Body of pancreas (tissue), 4 donors: ENCODE results near the gene MYL7. TPM values are rescaled to one million over a fixed set of nuclear protein-coding genes. Genes with fewer than 3 reads are reported as not detected.
"Not testable (repeated sequence)": the region's sequence is repeated elsewhere in the genome, so short reads cannot be mapped to it uniquely, and the experiment has no call there.

Source experiments
- ATAC-seq: fragments of 150-250 bp; one replicate; pipeline ENCODE4 v1.9.1; 2016
- DNase-seq, 4 donors: peaks; one replicate each; pipeline ENCODE4 v3.0.0-alpha.2; 2019
- H3K27ac ChIP-seq, 4 donors: fragments of 200-600 bp; sonication (generic); 1 replicate in 3 of 4; 2 replicates in 1 of 4; pipeline versions ENCODE4 v1.5.1 to v1.6.1; 2016 to 2019; ENCODE audit warnings: mild to moderate bottlenecking in 1 of 4, mixed read lengths in 1 of 4, moderate library complexity in 1 of 4
- H3K27me3 ChIP-seq, 2 donors: fragments of 200-600 bp; sonication (generic); one replicate each; pipeline ENCODE4 v1.6.0; 2016; ENCODE audit warnings: mild to moderate bottlenecking in 1 of 2
- H3K36me3 ChIP-seq, 2 donors: fragments of 200-600 bp; sonication (generic); replicated peaks in 1 of 2; 2 replicates each; pipeline ENCODE4 v1.5.1; 2016; ENCODE audit warnings: low read depth in 2 of 2; ENCODE audit not compliant: insufficient read depth in 1 of 2
- H3K4me1 ChIP-seq: fragments of 200-600 bp; sonication (generic); one replicate; pipeline ENCODE4 v1.6.0; 2016
- H3K4me3 ChIP-seq, 2 donors: fragments of 200-600 bp; sonication (generic); 1 replicate in 1 of 2; 2 replicates in 1 of 2; pipeline ENCODE4 v1.5.1; 2016 to 2019
- H3K9me3 ChIP-seq, 3 donors: fragments of 200-600 bp; sonication (generic); 1 replicate in 2 of 3; 2 replicates in 1 of 3; pipeline ENCODE4 v1.5.1; 2016
- CTCF ChIP-seq, 7 experiments: fragments of 450-650 bp in 4 of 7; fragments of 200-600 bp in 3 of 7; sonication (generic) in 3 of 7; IDR thresholded peaks; one replicate each; pipeline ENCODE4 v1.5.1; 2016 to 2019; ENCODE audit warnings: antibody characterized with exemption in 7 of 7
- POLR2A ChIP-seq, 3 donors: fragments of 450-650 bp; IDR thresholded peaks; one replicate each; pipeline ENCODE4 v1.6.1; 2016; ENCODE audit warnings: antibody characterized with exemption in 3 of 3, mild to moderate bottlenecking in 2 of 3
- WGBS, 2 donors: methylation state at CpG; one replicate each; pipeline ENCODE4 v1.1.5; 2017; 5-methylcytosine and 5-hydroxymethylcytosine counted together
- intact Hi-C: fragments of 100-400 bp; cut with DNase I; formaldehyde crosslinking; loops from one replicate; pipeline ENCODE4 v1.15.1; 2023
- total RNA-seq, 2 donors: library from RNA; depleted of rRNA; stranded (reverse); fragments of >200 nt; gene quantifications; one replicate each; pipeline ENCODE4 v1.1.0, GENCODE V29; 2016

Gene MYL7
- total RNA-seq, 2 donors from 2014 or later: not detected

- Histone ChIP-seq H3K4me1 (no peaks in the 10 kb centered on the region), H3K36me3 (no peaks in the 10 kb centered on the region), H3K27me3 (no peaks in the 10 kb centered on the region), H3K9me3 (no peaks in the 10 kb centered on the region), H3K4me3 (no peak overlapping the region), H3K27ac (no peak overlapping the region)
- 56 to 66% methylated on average over 7 of the region's 7 CpGs for WGBS, 2 donors
- TF ChIP-seq POLR2A (IDR thresholded peaks at IDR 0.05) (no peak), CTCF (IDR thresholded peaks at IDR 0.05) (no peak)
- intact Hi-C loops: no loop called here
- no peak for ATAC-seq
- no peak for DNase-seq
Observed at GRCh38 chr7:44176486-44176885, 35.4 kb upstream of the MYL7 start.

DNA sequence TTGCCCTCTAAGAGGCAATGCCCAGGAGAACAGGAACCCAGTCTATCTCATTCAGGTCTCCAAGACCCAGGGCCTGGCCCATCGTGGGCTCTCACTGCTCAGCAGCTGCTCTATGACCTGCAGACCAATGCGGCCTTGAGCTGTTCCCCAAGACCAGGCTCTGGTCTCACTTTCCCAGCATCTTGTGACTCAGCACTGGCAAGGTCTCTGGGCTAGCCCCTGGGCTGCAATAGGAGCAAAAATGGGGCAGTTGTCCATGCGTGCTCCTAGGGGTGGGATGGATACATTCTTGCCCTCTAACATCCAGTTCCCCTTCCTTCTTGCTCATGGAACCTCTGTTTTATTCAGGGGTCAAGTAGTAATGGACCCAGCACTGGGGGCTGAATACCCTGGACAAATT lies 34.6 kb upstream of the MYL7 start:
- 45 to 76% methylated on average over 3 of the region's 3 CpGs for WGBS, 2 donors
- no peaks in the 10 kb centered on the region for H3K36me3 ChIP-seq
- no peak for DNase-seq
- TF ChIP-seq CTCF (IDR thresholded peaks at IDR 0.05): no peak
- TF ChIP-seq POLR2A (IDR thresholded peaks at IDR 0.05): no peak
- ATAC-seq: no peak
- H3K27me3 ChIP-seq: no peaks in the 10 kb centered on the region
- intact Hi-C loops: no loop called here
- H3K27ac ChIP-seq: no peak overlapping the region
- no peak overlapping the region for H3K4me3 ChIP-seq
- no peaks in the 10 kb centered on the region for H3K9me3 ChIP-seq
- no peaks in the 10 kb centered on the region for H3K4me1 ChIP-seq

DNA sequence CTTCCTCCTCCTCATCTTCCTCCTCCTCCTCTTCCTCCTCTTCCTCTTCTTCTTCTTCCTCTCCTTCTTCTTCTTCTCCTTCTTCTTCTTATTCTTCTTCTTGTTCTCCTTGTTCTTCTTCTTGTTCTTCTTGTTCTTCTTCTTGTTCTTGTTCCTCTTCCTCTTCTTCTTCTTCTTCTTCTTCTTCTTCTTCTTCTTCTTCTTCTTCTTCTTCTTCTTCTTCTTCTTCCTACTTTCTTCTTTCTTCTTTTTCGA lies 33.5 kb upstream of the MYL7 start:
- 0 to 24% methylated on average over 1 of the region's 1 CpG for WGBS, 2 donors
- H3K4me3 ChIP-seq, DNase-seq, H3K36me3 ChIP-seq, intact Hi-C loops, H3K27ac ChIP-seq, ATAC-seq, H3K4me1 ChIP-seq, H3K27me3 ChIP-seq, H3K9me3 ChIP-seq: not testable (repeated sequence)

DNA sequence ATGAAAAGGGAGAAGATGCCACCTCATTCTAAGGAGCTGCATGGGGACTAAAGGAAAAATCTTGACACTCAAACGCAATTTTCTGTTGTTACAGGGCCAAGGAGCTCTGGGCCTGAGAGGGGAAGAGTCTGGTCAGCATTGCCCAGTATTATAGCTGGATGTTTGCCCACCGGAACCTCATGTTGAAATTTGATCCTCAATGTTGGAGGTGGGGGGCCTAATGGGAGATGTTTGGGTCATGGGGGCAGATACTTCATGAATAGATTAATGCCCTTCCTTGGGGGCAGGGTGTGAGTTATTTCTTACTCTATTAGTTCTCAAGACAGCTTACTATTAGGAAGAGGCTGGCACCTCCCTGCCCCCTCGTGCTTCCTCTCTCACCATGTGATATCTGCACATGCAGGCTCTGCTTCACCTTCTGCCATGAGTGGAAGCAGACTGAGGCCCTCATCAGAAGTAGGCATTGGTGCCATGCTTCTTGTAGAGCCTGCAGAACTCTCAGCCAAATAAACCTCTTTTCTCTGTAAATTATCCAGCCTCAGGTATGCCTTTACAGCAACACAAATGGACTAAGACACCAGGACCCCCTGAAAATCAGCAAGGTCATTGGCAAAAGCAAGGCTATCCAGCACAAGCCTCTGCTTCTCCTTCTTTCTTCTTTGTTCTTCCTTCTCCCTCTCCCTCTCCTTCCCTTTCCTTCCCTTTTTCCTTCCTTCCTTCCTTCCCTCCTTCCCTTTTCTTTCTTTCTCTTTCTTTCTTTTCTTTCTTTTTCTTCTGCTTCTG lies 33.0 kb upstream of the MYL7 start:
- Histone ChIP-seq H3K27me3 (no peaks in the 10 kb centered on the region), H3K9me3 (no peaks in the 10 kb centered on the region), H3K36me3 (no peaks in the 10 kb centered on the region), H3K27ac (no peak overlapping the region), H3K4me1 (no peaks in the 10 kb centered on the region), H3K4me3 (no peak overlapping the region)
- DNase-seq (no peak), ATAC-seq (no peak)
- TF ChIP-seq CTCF (IDR thresholded peaks at IDR 0.05) (no peak), POLR2A (IDR thresholded peaks at IDR 0.05) (no peak)
- intact Hi-C loops: no loop called here
- 43 to 44% methylated on average over 3 of the region's 3 CpGs for WGBS, 2 donors

DNA sequence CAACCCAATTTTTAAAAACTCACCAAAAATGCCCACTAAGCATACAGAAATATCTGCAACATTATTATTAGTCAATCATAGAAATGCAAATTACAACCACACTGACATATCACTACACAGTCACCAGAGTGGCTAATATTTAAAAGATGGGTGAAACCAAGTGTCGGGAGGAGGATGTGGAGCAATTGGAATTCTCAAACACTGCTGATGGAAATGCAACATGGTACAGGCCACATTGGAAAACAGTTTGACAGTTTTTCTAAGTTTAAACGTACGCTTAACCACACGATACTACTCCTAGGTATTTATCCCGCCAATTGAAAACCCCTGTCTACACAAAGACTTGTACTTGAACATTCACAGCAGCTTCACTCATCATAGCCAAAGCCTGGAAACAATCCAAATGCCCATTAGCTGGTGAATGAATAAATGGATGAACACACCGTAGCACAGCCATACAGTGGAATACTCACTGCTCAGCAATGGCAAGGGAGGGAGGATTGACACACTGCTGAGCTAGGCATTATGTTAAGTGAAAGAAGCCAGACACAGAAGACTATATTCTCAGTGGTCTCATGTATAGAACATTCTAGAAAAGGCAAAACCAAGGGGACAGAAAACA lies 31.8 kb upstream of the MYL7 start:
- no peak for DNase-seq
- Histone ChIP-seq H3K27ac (no peak overlapping the region), H3K27me3 (no peaks in the 10 kb centered on the region), H3K36me3 (no peaks in the 10 kb centered on the region), H3K4me3 (no peak overlapping the region), H3K4me1 (no peaks in the 10 kb centered on the region), H3K9me3 (no peaks in the 10 kb centered on the region)
- TF ChIP-seq CTCF (IDR thresholded peaks at IDR 0.05): no peak
- no peak for TF ChIP-seq POLR2A (IDR thresholded peaks at IDR 0.05)
- no peak for ATAC-seq
- WGBS, 2 donors: 69 to 79% methylated on average over 6 of the region's 6 CpGs
- intact Hi-C loops: no loop called here
